ENCODE results near the gene STUM. TPM values are rescaled to one million over a fixed set of nuclear protein-coding genes. Genes with fewer than 3 reads are reported as not detected.
"Not testable (repeated sequence)": the region's sequence is repeated elsewhere in the genome, so short reads cannot be mapped to it uniquely, and the experiment has no call there.

Gene STUM
- total RNA-seq, 1 experiment from 2014 or later: not detected

- CTCF ChIA-PET: no interaction called here
Measured at GRCh38 chr1:226616636-226617035, 68.1 kb downstream of the STUM start.

GRCh38 chr1:226617109-226617508 lies 68.5 kb downstream of the STUM start:
- intact Hi-C loops (cut with micrococcal nuclease; ENCODE audit: unreplicated experiment): no loop called here
- H3K4me3 Mint-ChIP-seq (ENCODE audit: low read depth, unreplicated experiment): no peak overlapping the region
- peaks cover 88% of the 10 kb centered on the region for H3K27me3 Mint-ChIP-seq (ENCODE audit: unreplicated experiment)
- BruUV-seq (replicated peaks): no TSS peak
- DNase-seq: no peak
- H3K27ac Mint-ChIP-seq (ENCODE audit: unreplicated experiment): no peak overlapping the region
- no peaks in the 10 kb centered on the region for H3K9me3 Mint-ChIP-seq (ENCODE audit: low read depth, unreplicated experiment)
- CTCF ChIA-PET: no interaction called here
- no peaks in the 10 kb centered on the region for H3K36me3 Mint-ChIP-seq (ENCODE audit: insufficient read depth, unreplicated experiment)
- TF ChIP-seq CTCF (IDR thresholded peaks at IDR 0.05; ENCODE audit: unreplicated experiment): no peak
- no peaks in the 10 kb centered on the region for H3K4me1 Mint-ChIP-seq (ENCODE audit: low read depth, unreplicated experiment)

More at GRCh38 chr1:226616636-226617035, 68.1 kb downstream of the STUM start:
- DNase-seq: no peak
- H3K9me3 Mint-ChIP-seq (ENCODE audit: low read depth, unreplicated experiment): no peaks in the 10 kb centered on the region
- intact Hi-C loops (cut with micrococcal nuclease; ENCODE audit: unreplicated experiment): no loop called here
- no peaks in the 10 kb centered on the region for H3K36me3 Mint-ChIP-seq (ENCODE audit: insufficient read depth, unreplicated experiment)
- TF ChIP-seq CTCF (IDR thresholded peaks at IDR 0.05; ENCODE audit: unreplicated experiment): no peak
- no peaks in the 10 kb centered on the region for H3K4me1 Mint-ChIP-seq (ENCODE audit: low read depth, unreplicated experiment)
- peaks cover 88% of the 10 kb centered on the region for H3K27me3 Mint-ChIP-seq (ENCODE audit: unreplicated experiment)
- H3K4me3 Mint-ChIP-seq (ENCODE audit: low read depth, unreplicated experiment): no peak overlapping the region
- no TSS peak for BruUV-seq (replicated peaks)
- H3K27ac Mint-ChIP-seq (ENCODE audit: unreplicated experiment): no peak overlapping the region

- CTCF ChIA-PET; intact Hi-C loops (cut with micrococcal nuclease; ENCODE audit: unreplicated experiment); BruUV-seq (replicated peaks); H3K4me1 Mint-ChIP-seq (ENCODE audit: low read depth, unreplicated experiment); H3K9me3 Mint-ChIP-seq (ENCODE audit: low read depth, unreplicated experiment); H3K4me3 Mint-ChIP-seq (ENCODE audit: low read depth, unreplicated experiment); DNase-seq; H3K27ac Mint-ChIP-seq (ENCODE audit: unreplicated experiment); H3K36me3 Mint-ChIP-seq (ENCODE audit: insufficient read depth, unreplicated experiment): not testable (repeated sequence)
- peaks cover 85% of the 10 kb centered on the region for H3K27me3 Mint-ChIP-seq (ENCODE audit: unreplicated experiment)
Measured at GRCh38 chr1:226617719-226618118, 69.2 kb downstream of the STUM start.

GRCh38 chr1:226618380-226618779 lies 69.8 kb downstream of the STUM start:
- CTCF ChIA-PET: no interaction called here

More at GRCh38 chr1:226618380-226618779, 69.8 kb downstream of the STUM start:
- Mint-ChIP-seq H3K27ac (ENCODE audit: unreplicated experiment) (no peak overlapping the region), H3K27me3 (ENCODE audit: unreplicated experiment) (peaks cover 79% of the 10 kb centered on the region), H3K4me1 (ENCODE audit: low read depth, unreplicated experiment) (no peaks in the 10 kb centered on the region), H3K9me3 (ENCODE audit: low read depth, unreplicated experiment) (no peaks in the 10 kb centered on the region), H3K4me3 (ENCODE audit: low read depth, unreplicated experiment) (no peak overlapping the region), H3K36me3 (ENCODE audit: insufficient read depth, unreplicated experiment) (no peaks in the 10 kb centered on the region)
- no peak for DNase-seq
- BruUV-seq (replicated peaks): no TSS peak
- intact Hi-C loops (cut with micrococcal nuclease; ENCODE audit: unreplicated experiment): no loop called here
- TF ChIP-seq CTCF (IDR thresholded peaks at IDR 0.05; ENCODE audit: unreplicated experiment): no peak

All from Calu3 (cell line).